H9 (cell line): ENCODE measurements around the gene PTPRB. TPM values are rescaled to one million over a fixed set of nuclear protein-coding genes. Genes with fewer than 3 reads are reported as not detected.

Experiments used
- DNase-seq: peaks from one replicate; pipeline ENCODE4 v3.0.0-alpha.2; 2017
- H2AFZ ChIP-seq: one replicate; pipeline ENCODE4 v1.6.1; 2013; ENCODE audit warnings: mild to moderate bottlenecking, low read length, control low read depth, moderate library complexity
- H2AK5ac ChIP-seq: 2 replicates; pipeline ENCODE4 v1.6.1; 2013; ENCODE audit warnings: low read length, control low read depth, mixed read lengths; ENCODE audit not compliant: insufficient read length
- H2BK120ac ChIP-seq: one replicate; pipeline ENCODE4 v1.6.1; 2013; ENCODE audit warnings: low read depth, mild to moderate bottlenecking, low read length, control low read depth, inconsistent platforms; ENCODE audit not compliant: poor library complexity, severe bottlenecking
- H2BK12ac ChIP-seq: 2 replicates; pipeline ENCODE4 v1.6.1; 2013; ENCODE audit warnings: low read length, control low read depth, mixed read lengths, low read depth; ENCODE audit not compliant: insufficient read length
- H2BK15ac ChIP-seq: 2 replicates; pipeline ENCODE4 v1.6.1; 2013; ENCODE audit warnings: low read depth, low read length, control low read depth
- H2BK20ac ChIP-seq: one replicate; pipeline ENCODE4 v1.6.1; 2013; ENCODE audit warnings: low read depth, mild to moderate bottlenecking, low read length, control low read depth, inconsistent platforms; ENCODE audit not compliant: poor library complexity, severe bottlenecking
- H2BK5ac ChIP-seq: 2 replicates; pipeline ENCODE4 v1.6.1; 2013; ENCODE audit warnings: low read length, control low read depth, mixed read lengths; ENCODE audit not compliant: insufficient read length
- H3K14ac ChIP-seq: 2 replicates; pipeline ENCODE4 v1.6.1; 2013; ENCODE audit warnings: low read length, control low read depth; ENCODE audit not compliant: insufficient read depth
- H3K18ac ChIP-seq: 2 replicates; pipeline ENCODE4 v1.6.1; 2013; ENCODE audit warnings: low read depth, mild to moderate bottlenecking, mixed read lengths, low read length, control low read depth; ENCODE audit not compliant: insufficient read length
- H3K23ac ChIP-seq: 2 replicates; pipeline ENCODE4 v1.6.1; 2013; ENCODE audit warnings: low read length, control low read depth, mixed read lengths, low read depth; ENCODE audit not compliant: insufficient read length
- H3K23me2 ChIP-seq: 2 replicates; pipeline ENCODE4 v1.6.1; 2013; ENCODE audit warnings: low read depth, mild to moderate bottlenecking, mixed read lengths, low read length, control low read depth; ENCODE audit not compliant: insufficient read length, poor library complexity, severe bottlenecking
- H3K27ac ChIP-seq: 2 replicates; pipeline ENCODE4 v1.5.1; 2013; ENCODE audit warnings: low read length, control low read depth, mixed read lengths, low read depth; ENCODE audit not compliant: insufficient read length
- H3K27me3 ChIP-seq: 2 replicates; pipeline ENCODE4 v1.6.1; 2013; ENCODE audit warnings: low read length, control low read depth, inconsistent platforms; ENCODE audit not compliant: insufficient read depth
- H3K4ac ChIP-seq: 2 replicates; pipeline ENCODE4 v1.6.1; 2013; ENCODE audit warnings: low read depth, mild to moderate bottlenecking, control low read depth, inconsistent platforms, low read length, moderate library complexity
- H3K4me1 ChIP-seq: 2 replicates; pipeline ENCODE4 v1.6.1; 2013; ENCODE audit warnings: low read length, control low read depth, inconsistent platforms; ENCODE audit not compliant: insufficient read depth
- H3K4me2 ChIP-seq: 2 replicates; pipeline ENCODE4 v1.6.1; 2013; ENCODE audit warnings: low read length, control low read depth, mixed read lengths; ENCODE audit not compliant: insufficient read length, insufficient read depth
- H3K56ac ChIP-seq: 2 replicates; pipeline ENCODE4 v1.6.1; 2013; ENCODE audit warnings: low read depth, mild to moderate bottlenecking, mixed read lengths, low read length, control low read depth; ENCODE audit not compliant: insufficient read length
- H3K79me1 ChIP-seq: 2 replicates; pipeline ENCODE4 v1.6.1; 2013; ENCODE audit warnings: low read depth, mild to moderate bottlenecking, moderate library complexity, low read length, control low read depth, inconsistent platforms; ENCODE audit not compliant: insufficient read depth, poor library complexity, severe bottlenecking
- H3K79me2 ChIP-seq: 2 replicates; pipeline ENCODE4 v1.6.1; 2013; ENCODE audit warnings: low read length, control low read depth, inconsistent platforms; ENCODE audit not compliant: insufficient read depth
- H3K9ac ChIP-seq: 2 replicates; pipeline ENCODE4 v1.6.1; 2013; ENCODE audit warnings: low read length, control low read depth, mixed read lengths; ENCODE audit not compliant: insufficient read length; ENCODE audit errors: extremely low read depth
- H3K9me3 ChIP-seq: one replicate; pipeline ENCODE4 v1.6.1; 2013; ENCODE audit warnings: low read depth, low read length, inconsistent platforms; ENCODE audit not compliant: control insufficient read depth
- H3T11ph ChIP-seq: one replicate; pipeline ENCODE4 v1.6.1; 2013; ENCODE audit warnings: mild to moderate bottlenecking, low read length, control low read depth, inconsistent platforms
- H4K20me1 ChIP-seq: one replicate; pipeline ENCODE4 v1.6.1; 2013; ENCODE audit not compliant: control insufficient read depth, insufficient read length, insufficient read depth
- H4K5ac ChIP-seq: 2 replicates; pipeline ENCODE4 v1.6.1; 2013; ENCODE audit warnings: low read depth, mild to moderate bottlenecking, mixed read lengths, low read length, control low read depth; ENCODE audit not compliant: insufficient read length
- H4K8ac ChIP-seq: replicated peaks from 2 replicates; pipeline ENCODE4 v1.6.1; 2013; ENCODE audit warnings: low read length, control low read depth, mixed read lengths, low read depth; ENCODE audit not compliant: insufficient read length
- H4K91ac ChIP-seq: 2 replicates; pipeline ENCODE4 v1.6.1; 2013; ENCODE audit warnings: low read depth, mild to moderate bottlenecking, moderate library complexity, mixed read lengths, low read length, control low read depth; ENCODE audit not compliant: insufficient read length
- H3K27ac Mint-ChIP-seq, 3 experiments: 2 replicates in 2 of 3; 3 replicates in 1 of 3; pipeline ENCODE4 v1.8.0; 2020 to 2021; ENCODE audit warnings: mixed read lengths in 3 of 3, mild to moderate bottlenecking in 1 of 3, moderate library complexity in 1 of 3
- H3K27me3 Mint-ChIP-seq: 2 replicates; pipeline ENCODE4 v1.8.0; 2021; ENCODE audit warnings: low read depth, mild to moderate bottlenecking, moderate library complexity, mixed read lengths
- H3K36me3 Mint-ChIP-seq, 3 experiments: 2 replicates in 2 of 3; 3 replicates in 1 of 3; pipeline ENCODE4 v1.8.0; 2020 to 2021; ENCODE audit warnings: low read depth in 3 of 3, mixed read lengths in 3 of 3; ENCODE audit not compliant: insufficient read depth in 1 of 3
- H3K4me1 Mint-ChIP-seq, 2 experiments: 2 replicates each; pipeline ENCODE4 v1.8.0; 2020; ENCODE audit warnings: mixed read lengths in 2 of 2
- H3K4me3 Mint-ChIP-seq, 2 experiments: 2 replicates in 1 of 2; 3 replicates in 1 of 2; pipeline ENCODE4 v1.8.0; 2020 to 2021; ENCODE audit warnings: mild to moderate bottlenecking in 2 of 2, mixed read lengths in 2 of 2, moderate library complexity in 1 of 2
- H3K9me3 Mint-ChIP-seq, 2 experiments: 2 replicates in 1 of 2; 3 replicates in 1 of 2; pipeline ENCODE4 v1.8.0; 2020; ENCODE audit warnings: mild to moderate bottlenecking in 2 of 2, mixed read lengths in 2 of 2, moderate library complexity in 1 of 2
- CTCF ChIP-seq: fragments of 200-600 bp; sonication (generic); conservative IDR thresholded peaks from 3 replicates; pipeline ENCODE4 v1.8.0; 2021; ENCODE audit warnings: antibody characterized with exemption, mild to moderate bottlenecking
- WGBS: extraction: QIAGEN DNeasy Blood & Tissue Kit; methylation state at CpG from one replicate; pipeline ENCODE4 v1.1.7; 2013; ENCODE audit warnings: missing lambda C conversion rate, low lambda C conversion rate, mixed read lengths; ENCODE audit not compliant: insufficient read length; ENCODE audit errors: extremely low coverage; 5-methylcytosine and 5-hydroxymethylcytosine counted together
- total RNA-seq: library from RNA; stranded (reverse); gene quantifications from 2 replicates; pipeline ENCODE4 v1.2.1, GENCODE V29; 2021

The PTPRB gene
- total RNA-seq, 1 experiment from 2014 or later = 1.4 TPM

- Histone ChIP-seq H4K20me1 (no peaks in the 10 kb centered on the region), H4K91ac (no peak overlapping the region), H3K27me3 (no peaks in the 10 kb centered on the region), H4K5ac (no peak overlapping the region), H2AK5ac (no peak overlapping the region), H2BK15ac (no peak overlapping the region), H3K4ac (no peak overlapping the region), H3K56ac (no peak overlapping the region), H2BK5ac (no peak overlapping the region), H3K79me2 (no peaks in the 10 kb centered on the region), H3K4me1 (no peaks in the 10 kb centered on the region), H3K79me1 (no peaks in the 10 kb centered on the region), H3K18ac (no peak overlapping the region), H4K8ac (no peak overlapping the region), H3K27ac (no peak overlapping the region), H3K9me3 (no peaks in the 10 kb centered on the region), H3K23me2 (no peaks in the 10 kb centered on the region), H2BK20ac (no peak overlapping the region), H2BK120ac (no peak overlapping the region), H3K9ac (no peak overlapping the region), H2BK12ac (no peak overlapping the region), H3K4me2 (no peak overlapping the region), H2AFZ (no peak overlapping the region), H3K14ac (no peak overlapping the region), H3K23ac (no peak overlapping the region), H3T11ph (no peak overlapping the region)
- Mint-ChIP-seq H3K4me1 (peaks cover 2 to 3% of the 10 kb centered on the region in 2 experiments; a peak in 2 of 4 replicates), H3K27ac (no peak overlapping the region), H3K27me3 (no peaks in the 10 kb centered on the region; the same call in 1 of the 2 replicates), H3K36me3 (peaks cover 4 to 18% (median 10%) of the 10 kb centered on the region in 3 experiments; a peak in 6 of 7 replicates), H3K4me3 (no peak overlapping the region), H3K9me3 (peaks cover 12 to 17% of the 10 kb centered on the region in 2 experiments; a peak in 4 of 5 replicates)
- peak; percentile 90 for TF ChIP-seq CTCF
- peak; percentile 87 for DNase-seq
- WGBS = no CpG with 5 or more reads among the region's 6 CpGs
Observed at GRCh38 chr12:70590051-70590450, 47.2 kb downstream of the PTPRB start.
